Esophagus (tissue), 2 donors: ENCODE measurements around the gene MATR3. TPM values are rescaled to one million over a fixed set of nuclear protein-coding genes. Genes with fewer than 3 reads are reported as not detected.
"Not testable (repeated sequence)": the region's sequence is repeated elsewhere in the genome, so short reads cannot be mapped to it uniquely, and the experiment has no call there.

Experiments
- H3K27ac ChIP-seq, 2 donors: one replicate each; pipeline ENCODE4 v1.5.1; 2013; ENCODE audit warnings: low read depth in 2 of 2, mild to moderate bottlenecking in 2 of 2, inconsistent platforms in 1 of 2, low read length in 1 of 2, moderate library complexity in 1 of 2
- H3K27me3 ChIP-seq, 2 donors: one replicate each; pipeline ENCODE4 v1.6.1; 2013; ENCODE audit warnings: low read length in 2 of 2, control low read depth in 1 of 2, mild to moderate bottlenecking in 1 of 2; ENCODE audit not compliant: insufficient read depth in 2 of 2, control insufficient read depth in 1 of 2
- H3K36me3 ChIP-seq, 2 donors: one replicate each; pipeline ENCODE4 v1.6.1; 2013; ENCODE audit warnings: low read length in 1 of 2; ENCODE audit not compliant: control insufficient read depth in 2 of 2, insufficient read depth in 2 of 2
- H3K4me1 ChIP-seq, 2 donors: one replicate each; pipeline ENCODE4 v1.6.1; 2013; ENCODE audit warnings: low read length in 1 of 2; ENCODE audit not compliant: control insufficient read depth in 2 of 2, insufficient read depth in 2 of 2
- H3K4me3 ChIP-seq, 2 donors: one replicate each; pipeline ENCODE4 v1.5.1; 2013; ENCODE audit warnings: low read length in 2 of 2, mild to moderate bottlenecking in 2 of 2, low read depth in 1 of 2, moderate library complexity in 1 of 2
- H3K9me3 ChIP-seq, 2 donors: one replicate each; pipeline ENCODE4 v1.6.1; 2013; ENCODE audit warnings: mild to moderate bottlenecking in 2 of 2, low read depth in 1 of 2, low read length in 1 of 2, moderate library complexity in 1 of 2; ENCODE audit not compliant: control insufficient read depth in 2 of 2, insufficient read depth in 1 of 2
- WGBS, 2 donors: extraction: QIAGEN DNeasy Blood & Tissue Kit; methylation state at CpG; one replicate each; pipeline ENCODE4 v1.1.7; 2013; 5-methylcytosine and 5-hydroxymethylcytosine counted together
- polyA plus RNA-seq, 2 donors: library from polyadenylated mRNA; stranded (reverse); fragments of 200-250 nt; gene quantifications; one replicate each; pipeline ENCODE4 v1.2.3, GENCODE V29; 2013
- donor health status: healthy with polysubstance abuse.
- donor health status: Bipolar disorder and iron deficiency.

Gene MATR3
- polyA plus RNA-seq, 2 donors, result 54.3 to 77.2 TPM

DNA sequence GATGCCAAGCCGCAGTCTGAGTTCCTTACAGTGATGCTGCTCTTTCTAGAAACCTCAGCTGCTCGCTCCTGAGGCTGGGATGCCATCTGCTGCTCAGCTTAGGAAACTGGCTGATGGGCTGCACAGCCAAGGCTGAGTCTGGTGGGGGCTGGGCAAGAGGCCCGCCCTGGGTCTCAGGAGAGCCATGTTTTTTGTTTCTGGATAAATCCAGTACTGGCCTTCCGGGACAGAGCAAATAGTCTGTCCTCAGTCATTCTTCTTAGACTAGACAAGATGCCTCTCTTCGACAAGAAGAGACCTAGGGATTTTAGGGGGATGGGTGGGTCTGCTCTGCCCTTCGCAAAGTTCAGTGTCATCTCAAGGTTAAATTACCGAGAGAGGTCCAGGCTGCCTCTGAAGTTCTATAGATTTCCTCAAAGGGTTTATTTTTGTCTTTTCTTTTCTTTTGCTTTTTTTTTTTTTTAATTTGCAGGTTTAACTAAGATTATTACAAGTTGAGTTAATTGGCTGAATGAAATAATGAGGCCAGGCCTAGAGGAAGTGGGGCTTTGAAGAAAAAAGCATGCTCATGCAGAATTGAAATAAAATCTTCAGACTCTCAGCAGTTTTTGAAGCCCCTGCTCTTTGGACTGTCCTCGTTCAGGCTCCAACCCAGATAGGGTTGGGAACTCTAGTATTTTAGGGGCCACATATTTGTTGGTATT lies 30.6 kb upstream of the MATR3 start:
- no peaks in the 10 kb centered on the region for H3K4me1 ChIP-seq
- H3K27me3 ChIP-seq, result no peaks in the 10 kb centered on the region
- WGBS, 2 donors, result 33 to 34% methylated on average over 8 of the region's 8 CpGs
- no peaks in the 10 kb centered on the region for H3K36me3 ChIP-seq
- no peaks in the 10 kb centered on the region for H3K9me3 ChIP-seq
- no peak overlapping the region for H3K4me3 ChIP-seq
- H3K27ac ChIP-seq, result no peak overlapping the region

DNA sequence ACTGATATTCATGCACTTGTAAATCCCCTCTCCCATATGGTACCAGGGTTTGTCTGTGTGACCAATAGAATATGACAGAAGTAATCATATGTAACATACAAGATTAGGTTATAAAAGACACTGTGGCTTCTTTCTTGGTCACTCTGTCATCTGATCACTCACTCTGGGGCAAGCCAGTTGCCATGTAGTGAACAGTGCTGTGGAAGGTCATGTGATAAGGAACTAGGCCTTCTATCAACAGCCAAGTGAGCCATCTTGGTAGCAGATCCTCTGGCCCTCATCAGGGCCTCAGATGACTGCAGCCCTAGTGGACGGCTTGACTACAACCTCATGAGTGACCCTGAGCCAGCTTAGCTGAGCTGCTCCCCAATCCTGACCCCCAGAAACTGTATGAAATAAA lies 30.0 kb upstream of the MATR3 start:
- Histone ChIP-seq H3K36me3 (no peaks in the 10 kb centered on the region), H3K4me1 (no peaks in the 10 kb centered on the region), H3K27me3 (no peaks in the 10 kb centered on the region), H3K9me3 (no peaks in the 10 kb centered on the region), H3K4me3 (no peak overlapping the region), H3K27ac (no peak overlapping the region)
- 83 to 91% methylated on average over 1 of the region's 1 CpG for WGBS, 2 donors

DNA sequence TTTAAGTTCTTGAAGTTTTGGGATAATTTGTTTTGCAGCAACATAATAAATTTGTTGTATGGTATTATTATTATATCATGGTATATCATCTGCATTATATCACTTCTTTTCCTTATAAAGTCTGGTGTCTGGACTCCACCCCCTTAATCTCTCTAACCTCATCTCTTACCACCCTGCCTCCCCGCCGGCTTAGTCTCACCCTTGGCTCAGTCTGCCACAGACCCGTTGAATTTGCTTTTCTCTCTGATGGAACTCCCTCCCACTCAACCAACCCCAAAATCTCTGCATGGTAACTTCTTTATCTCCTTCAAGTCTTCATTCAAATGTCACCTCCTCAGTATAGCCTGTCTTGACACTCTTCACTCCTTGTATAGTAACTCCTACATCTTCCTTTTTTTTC lies 29.6 kb upstream of the MATR3 start:
- no peaks in the 10 kb centered on the region for H3K4me1 ChIP-seq
- no peaks in the 10 kb centered on the region for H3K36me3 ChIP-seq
- H3K27ac ChIP-seq, result no peak overlapping the region
- 86 to 90% methylated on average over 3 of the region's 3 CpGs for WGBS, 2 donors
- H3K9me3 ChIP-seq, result no peaks in the 10 kb centered on the region
- H3K27me3 ChIP-seq, result no peaks in the 10 kb centered on the region
- no peak overlapping the region for H3K4me3 ChIP-seq

DNA sequence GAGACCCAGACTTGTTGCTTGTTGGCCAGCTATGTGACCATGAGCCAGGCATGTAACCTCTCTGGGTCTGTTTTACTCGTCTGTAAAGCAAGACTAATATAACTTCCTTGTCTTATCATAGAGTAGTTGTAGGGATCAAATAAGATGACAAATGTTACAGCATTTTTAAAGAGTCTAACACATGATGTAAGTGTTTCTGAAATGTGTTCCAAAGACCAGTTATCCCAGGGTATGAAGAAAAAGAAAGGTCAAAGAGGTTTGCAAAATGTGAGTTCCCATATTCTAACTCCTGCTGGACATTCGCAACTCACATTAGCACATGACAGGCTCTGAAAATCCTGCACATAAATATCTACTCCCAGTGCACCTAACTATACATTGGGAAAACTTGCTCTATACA lies 28.5 kb upstream of the MATR3 start:
- H3K36me3 ChIP-seq, result no peaks in the 10 kb centered on the region
- H3K27ac ChIP-seq, result no peak overlapping the region
- H3K4me3 ChIP-seq, result no peak overlapping the region
- H3K4me1 ChIP-seq, result no peaks in the 10 kb centered on the region
- 65 to 74% methylated on average over 2 of the region's 2 CpGs for WGBS, 2 donors
- H3K9me3 ChIP-seq, result no peaks in the 10 kb centered on the region
- no peaks in the 10 kb centered on the region for H3K27me3 ChIP-seq

DNA sequence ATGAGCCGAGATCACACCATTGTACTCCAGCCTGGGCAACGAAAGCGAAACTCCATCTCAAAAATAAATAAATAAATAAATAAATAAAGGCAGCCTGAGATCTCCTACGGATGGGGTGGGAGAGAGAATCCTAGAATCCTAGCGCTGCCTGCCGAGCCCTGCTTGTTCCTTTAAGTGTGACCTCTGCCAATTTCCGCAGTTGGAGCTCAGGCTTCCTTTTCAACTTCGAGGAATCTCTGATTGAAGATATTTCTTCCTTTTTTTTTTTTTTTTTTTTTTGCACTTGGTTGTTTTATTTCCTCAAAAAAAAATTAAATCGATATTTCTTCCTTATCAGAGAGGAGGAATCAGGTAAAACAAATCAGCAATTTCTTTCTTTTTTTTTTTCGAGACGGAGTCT lies 27.3 kb upstream of the MATR3 start:
- no peaks in the 10 kb centered on the region for H3K4me1 ChIP-seq
- H3K4me3 ChIP-seq, result no peak overlapping the region
- no peaks in the 10 kb centered on the region for H3K36me3 ChIP-seq
- no peaks in the 10 kb centered on the region for H3K27me3 ChIP-seq
- 85 to 87% methylated on average over 11 of the region's 11 CpGs for WGBS, 2 donors
- H3K27ac ChIP-seq, result no peak overlapping the region
- no peaks in the 10 kb centered on the region for H3K9me3 ChIP-seq

DNA sequence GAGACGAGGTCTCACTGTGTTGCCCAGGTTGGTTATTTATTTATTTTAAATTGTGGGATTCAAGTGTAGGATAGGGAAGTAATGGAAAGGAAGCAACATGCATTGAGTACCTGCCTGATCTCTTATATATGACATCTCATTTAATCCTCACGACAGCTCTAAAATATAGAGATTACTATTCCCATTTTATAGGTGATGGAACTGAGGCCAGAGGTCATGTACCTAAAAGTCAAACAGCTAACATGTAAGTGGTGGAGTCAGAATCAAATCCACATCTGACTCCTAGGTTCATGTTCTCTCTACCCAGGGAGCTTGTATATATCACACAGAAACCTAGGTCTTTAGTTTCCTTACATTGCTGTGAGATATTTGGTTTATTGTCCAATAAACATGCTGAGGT lies 26.1 kb upstream of the MATR3 start:
- H3K4me3 ChIP-seq, result no peak overlapping the region
- WGBS, 2 donors, result 88 to 94% methylated on average over 2 of the region's 2 CpGs
- H3K36me3 ChIP-seq, result no peaks in the 10 kb centered on the region
- no peaks in the 10 kb centered on the region for H3K9me3 ChIP-seq
- peaks cover 0 to 3% of the 10 kb centered on the region in 2 donors for H3K4me1 ChIP-seq
- H3K27ac ChIP-seq, result no peak overlapping the region
- no peaks in the 10 kb centered on the region for H3K27me3 ChIP-seq

DNA sequence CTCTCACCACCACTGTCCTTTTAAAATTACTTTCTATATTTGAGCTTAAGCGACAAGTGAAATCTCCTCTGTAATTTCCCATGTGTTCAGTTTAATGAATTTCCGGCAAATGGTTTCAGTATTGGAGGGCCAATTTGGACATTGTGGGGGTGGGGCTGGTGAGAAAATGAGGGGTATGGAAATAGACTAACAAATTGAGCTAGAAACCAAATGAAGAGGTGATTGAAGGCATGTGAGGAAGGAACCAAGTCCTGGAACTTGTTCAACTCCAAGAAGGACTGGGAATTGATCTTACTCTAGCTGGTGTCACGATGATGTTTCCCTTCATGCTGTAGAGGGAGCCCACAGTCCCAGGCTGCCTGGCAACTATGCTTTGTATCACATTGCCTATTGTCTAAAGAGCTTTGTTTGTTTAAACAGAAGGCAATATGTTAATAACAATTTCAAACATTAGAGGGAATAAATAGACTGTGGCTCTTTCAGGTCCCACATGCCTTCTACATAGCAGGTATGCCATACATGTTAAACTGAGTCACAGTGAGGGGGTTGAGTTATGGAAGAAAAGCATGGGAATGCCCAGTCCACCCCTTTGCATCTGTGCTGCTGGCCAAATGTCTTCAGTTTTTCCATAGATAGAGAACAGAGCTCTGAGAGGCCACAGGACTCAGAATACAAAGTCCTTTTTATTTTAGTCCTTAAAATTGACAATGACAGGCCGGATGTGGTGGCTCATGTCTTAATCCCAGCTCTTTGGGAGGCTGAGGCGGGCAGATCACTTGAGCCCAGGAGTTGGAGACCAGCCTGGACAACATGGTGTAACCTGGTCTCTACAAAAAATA lies 25.0 kb upstream of the MATR3 start:
- Histone ChIP-seq H3K4me3 (no peak overlapping the region), H3K27ac (no peak overlapping the region), H3K27me3 (no peaks in the 10 kb centered on the region), H3K9me3 (no peaks in the 10 kb centered on the region), H3K4me1 (peaks cover 0 to 10% of the 10 kb centered on the region in 2 donors), H3K36me3 (no peaks in the 10 kb centered on the region)
- WGBS, 2 donors, result 76 to 85% methylated on average over 5 of the region's 5 CpGs

DNA sequence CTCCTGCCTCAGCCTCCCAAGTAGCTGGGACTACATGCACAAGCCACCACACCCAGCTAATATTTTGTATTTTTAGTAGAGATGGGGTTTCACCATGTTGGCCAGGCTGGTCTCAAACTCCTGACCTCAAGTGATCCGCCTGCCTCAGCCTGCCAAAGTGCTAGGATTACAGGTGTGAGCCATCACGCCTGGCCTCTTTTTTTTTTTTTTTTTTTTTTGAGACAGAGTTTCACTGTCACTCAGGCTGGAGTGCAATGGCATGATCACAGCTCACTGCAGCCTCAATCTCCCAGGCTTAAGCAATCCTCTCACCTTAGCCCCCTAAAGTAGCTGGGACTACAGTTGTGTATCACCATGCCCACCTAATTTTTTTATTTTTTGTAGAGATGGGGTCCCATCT lies 22.8 kb upstream of the MATR3 start:
- H3K9me3 ChIP-seq, result not testable (repeated sequence)

DNA sequence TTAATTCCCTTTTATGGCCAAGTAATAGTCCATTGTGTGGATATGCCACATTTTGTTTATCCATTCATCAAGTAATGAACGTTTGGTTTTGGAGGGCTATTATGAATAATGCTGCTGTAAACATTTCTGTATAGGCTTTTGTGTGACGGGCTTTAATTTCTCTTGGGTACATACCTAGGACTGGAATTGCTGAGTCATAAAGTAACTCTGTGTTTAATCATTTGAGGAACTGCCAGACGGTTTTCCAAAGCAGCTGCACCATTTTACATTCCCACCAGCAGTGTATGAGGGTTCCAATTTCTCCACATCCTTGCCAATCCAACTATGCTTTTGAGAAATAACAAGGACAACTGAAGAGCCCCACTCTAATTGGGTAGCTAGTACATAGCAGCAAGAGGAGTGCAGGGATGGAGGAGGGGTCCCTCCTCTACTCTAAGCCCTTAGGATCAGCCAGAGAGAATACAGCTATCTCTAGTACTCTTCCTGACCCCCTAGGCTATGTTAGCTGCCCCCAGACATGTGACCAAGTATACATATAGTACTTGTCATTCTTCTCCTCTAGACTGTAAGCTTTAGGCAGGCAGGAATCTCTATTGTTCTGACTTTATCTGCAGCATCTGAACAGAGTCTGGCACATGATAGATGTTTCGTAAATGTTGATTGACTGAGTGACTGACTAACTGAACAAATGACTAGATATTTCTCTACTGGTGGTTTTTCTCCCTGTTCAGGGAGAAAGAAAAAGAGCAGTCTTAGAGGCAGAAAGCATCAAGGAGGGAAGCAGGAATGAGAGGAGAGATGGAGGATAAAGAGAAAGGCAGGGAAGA lies 22.1 kb upstream of the MATR3 start:
- Histone ChIP-seq H3K4me3 (no peak overlapping the region), H3K9me3 (no peaks in the 10 kb centered on the region), H3K27ac (peak overlapping the region in 1 of 2 donors; percentile 43), H3K27me3 (no peaks in the 10 kb centered on the region), H3K36me3 (no peaks in the 10 kb centered on the region), H3K4me1 (peaks cover 6 to 16% of the 10 kb centered on the region in 2 donors)
- 29 to 31% methylated on average over 4 of the region's 4 CpGs for WGBS, 2 donors

More for the DNA sequence above, 22.8 kb upstream of the MATR3 start:
- 60 to 79% methylated on average over 2 of the region's 2 CpGs for WGBS, 2 donors
- not testable (repeated sequence) for H3K4me3 ChIP-seq, H3K27me3 ChIP-seq, H3K36me3 ChIP-seq, H3K27ac ChIP-seq
- peaks cover 4 to 13% of the 10 kb centered on the region in 2 donors for H3K4me1 ChIP-seq
